ENCODE data around the gene ICAM3.

GRCh38 chr19:10363789-10364281, 24.4 kb upstream of the ICAM3 start:
- TF ChIP-seq EZH2 (IDR thresholded peaks at IDR 0.05; ENCODE audit: insufficient read depth, poor library complexity, severe bottlenecking) = no peak
- no peak for TF ChIP-seq EZH2phosphoT487 (IDR thresholded peaks at IDR 0.05; ENCODE audit: insufficient read depth, low read depth)
